ENCODE results near the gene PDZD7.
A peak's percentile ranks its signal among the peaks of the same experiment; 100 is the strongest.

The PDZD7 gene

DNA sequence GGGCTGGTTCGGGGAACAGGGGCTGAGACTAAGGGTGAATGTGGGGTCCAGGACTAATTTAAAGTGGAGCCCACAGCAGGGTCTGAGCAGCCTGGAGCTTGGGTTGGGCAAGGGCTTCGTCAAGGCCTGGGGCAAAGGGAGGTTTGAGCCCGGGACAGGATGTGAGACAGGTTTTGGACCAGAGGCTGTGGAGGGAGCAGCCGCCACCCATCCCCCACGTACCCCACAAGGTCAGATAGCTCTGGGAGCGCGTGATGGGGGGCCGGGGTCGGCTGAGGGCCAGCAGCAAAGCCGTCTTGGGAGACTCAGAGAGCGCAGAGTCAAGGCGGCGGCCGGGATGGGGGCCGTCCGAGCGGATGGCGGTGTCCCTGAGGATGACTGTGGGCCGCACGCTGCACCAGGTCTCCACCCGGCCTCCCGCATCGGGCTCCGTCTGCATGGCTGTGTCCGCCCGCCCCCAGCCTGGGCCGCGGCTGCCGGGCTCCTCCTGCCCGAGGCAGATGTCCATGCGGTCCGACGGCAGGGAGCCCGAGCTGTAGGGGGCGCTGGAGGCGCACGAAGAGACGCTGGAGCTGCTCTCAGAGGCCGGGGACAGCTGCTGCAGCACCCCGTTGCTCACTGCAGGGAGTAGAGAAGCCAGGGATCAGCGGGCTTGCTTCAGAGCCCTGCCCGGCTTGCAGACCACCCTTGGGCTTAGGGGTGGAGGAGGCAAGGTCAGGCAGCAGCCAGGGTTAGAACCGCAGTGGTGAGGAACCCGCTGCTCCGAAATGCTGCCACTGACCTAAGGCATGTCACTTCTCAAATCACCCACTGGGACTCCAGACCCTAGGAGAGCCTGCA lies 12.1 kb downstream of the PDZD7 start:
- DNase-seq (ENCODE audit: low spot score) = peak; percentile 79

DNA sequence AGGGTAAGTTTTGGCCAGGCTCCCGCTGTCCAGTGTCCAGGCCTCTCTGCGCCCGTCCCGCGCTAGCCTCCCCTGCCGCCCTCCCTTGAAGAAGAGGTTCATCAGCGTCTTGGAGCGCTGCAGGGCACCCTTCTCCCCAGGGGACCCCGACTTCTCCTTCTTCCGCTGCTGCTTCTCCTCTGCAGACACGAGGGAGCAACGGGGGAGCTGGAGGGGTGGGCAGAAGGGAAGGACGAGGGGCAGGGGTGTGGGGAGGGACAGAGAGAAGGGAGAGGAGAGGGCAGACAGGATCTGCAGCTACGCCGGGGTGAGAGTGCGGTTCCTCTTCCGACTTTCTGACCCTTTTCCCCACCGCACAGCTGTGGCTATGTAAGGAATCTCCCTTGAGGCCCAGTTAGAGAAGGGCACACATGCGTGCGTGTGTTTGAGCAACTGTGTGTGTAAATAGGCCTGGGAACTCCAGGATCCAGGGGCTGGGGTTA lies 12.8 kb downstream of the PDZD7 start:
- DNase-seq (ENCODE audit: low spot score) = no peak

DNA sequence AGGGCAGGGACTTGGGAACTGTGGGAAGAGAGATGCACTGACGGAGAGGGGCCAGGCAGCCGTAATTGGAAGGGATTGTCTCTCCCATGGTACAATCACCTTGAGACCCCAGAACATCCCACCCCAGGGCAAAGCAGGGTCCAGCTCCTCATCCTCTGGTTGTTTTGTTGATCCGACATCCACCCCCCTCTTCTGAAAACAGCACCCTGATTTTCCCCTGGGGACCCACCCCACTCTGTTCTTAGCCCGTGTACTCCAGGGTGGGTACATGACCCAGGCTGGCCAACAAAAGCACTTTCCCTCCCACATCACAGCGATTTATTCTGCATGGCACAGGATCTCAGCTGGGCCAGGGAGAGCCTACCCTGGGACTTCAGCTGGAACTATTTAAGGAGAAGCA lies 14.1 kb downstream of the PDZD7 start:
- no peak for DNase-seq (ENCODE audit: low spot score)

DNA sequence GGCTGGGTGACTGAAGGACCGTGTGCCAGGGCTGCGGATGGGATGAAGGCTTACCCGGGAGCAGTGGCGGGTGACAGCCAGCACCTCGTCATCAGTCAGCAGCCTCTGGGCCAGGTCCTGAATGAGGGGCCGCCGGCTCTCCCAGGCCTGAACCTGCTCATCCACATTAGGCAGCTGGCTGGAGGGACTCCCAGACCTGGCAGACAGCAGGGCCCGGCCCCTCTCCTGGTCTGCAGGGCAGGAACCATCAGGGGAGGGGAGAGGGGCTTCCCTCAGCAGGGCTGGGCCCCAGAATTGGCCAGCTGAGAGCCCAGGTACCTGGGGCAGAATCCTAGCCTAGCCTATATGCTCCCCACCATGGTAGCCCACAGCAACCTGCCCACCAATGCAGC lies 15.4 kb downstream of the PDZD7 start:
- no peak for DNase-seq (ENCODE audit: low spot score)

DNA sequence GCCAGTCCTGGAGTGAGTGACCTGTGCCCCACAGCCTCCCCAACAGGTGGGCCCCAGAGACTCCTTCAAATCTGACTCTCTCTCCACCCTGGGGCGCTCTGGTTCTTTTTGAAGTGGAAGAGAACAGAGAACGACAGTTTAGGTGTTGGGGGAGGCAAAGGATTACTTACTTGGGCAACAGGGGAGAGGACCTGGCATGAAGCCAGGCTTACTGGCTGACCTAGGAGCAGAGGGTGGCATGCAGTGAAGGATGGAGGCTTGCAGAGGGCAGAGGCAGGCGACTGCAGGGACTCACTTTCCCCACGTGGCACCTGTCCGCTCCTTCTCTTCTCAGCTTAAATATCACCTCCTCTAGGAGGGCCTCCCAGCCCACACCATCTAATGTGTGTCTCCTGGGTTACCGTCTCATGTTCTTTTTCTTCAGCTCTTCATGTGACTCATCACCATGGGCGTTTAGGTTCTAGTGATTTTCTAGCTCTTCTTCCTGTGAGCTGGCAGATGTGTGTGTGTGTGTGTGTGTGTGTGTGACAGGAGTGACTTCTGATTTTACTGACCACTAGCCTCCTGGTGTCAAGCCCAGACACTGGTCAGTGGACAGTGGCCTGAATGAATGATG lies 15.9 kb downstream of the PDZD7 start:
- DNase-seq (ENCODE audit: low spot score) = no peak

DNA sequence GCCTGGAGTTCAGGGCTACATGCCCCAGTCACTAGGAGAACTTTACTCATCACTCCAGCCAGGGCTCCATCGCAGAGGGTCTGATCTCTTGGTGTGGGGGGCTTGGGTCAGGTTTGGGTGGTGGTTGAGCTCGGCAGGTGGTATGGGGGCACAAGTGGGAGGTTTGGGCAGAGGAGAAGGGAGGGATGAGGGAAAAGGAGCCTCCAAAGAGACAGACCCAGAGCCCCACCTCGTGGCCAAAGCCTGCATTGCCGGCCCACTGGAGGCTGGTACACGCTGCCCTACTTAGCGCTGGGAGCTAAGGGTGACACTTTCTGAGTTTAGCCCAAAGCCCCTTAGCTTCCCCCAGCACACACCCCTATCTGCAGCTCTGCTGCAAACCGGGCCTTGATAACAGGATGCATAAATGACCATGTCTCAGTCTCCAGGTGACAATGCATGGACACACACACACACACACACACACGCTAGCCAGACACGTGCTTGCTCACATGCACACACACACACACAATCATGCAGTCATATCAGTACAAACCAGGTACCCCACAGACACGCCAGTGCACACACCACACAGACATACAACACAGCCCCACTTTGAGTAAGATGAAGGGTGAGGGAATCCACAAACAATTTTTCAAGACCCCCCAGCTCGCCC lies 16.6 kb downstream of the PDZD7 start:
- peak; percentile 81 for DNase-seq (ENCODE audit: low spot score)

DNA sequence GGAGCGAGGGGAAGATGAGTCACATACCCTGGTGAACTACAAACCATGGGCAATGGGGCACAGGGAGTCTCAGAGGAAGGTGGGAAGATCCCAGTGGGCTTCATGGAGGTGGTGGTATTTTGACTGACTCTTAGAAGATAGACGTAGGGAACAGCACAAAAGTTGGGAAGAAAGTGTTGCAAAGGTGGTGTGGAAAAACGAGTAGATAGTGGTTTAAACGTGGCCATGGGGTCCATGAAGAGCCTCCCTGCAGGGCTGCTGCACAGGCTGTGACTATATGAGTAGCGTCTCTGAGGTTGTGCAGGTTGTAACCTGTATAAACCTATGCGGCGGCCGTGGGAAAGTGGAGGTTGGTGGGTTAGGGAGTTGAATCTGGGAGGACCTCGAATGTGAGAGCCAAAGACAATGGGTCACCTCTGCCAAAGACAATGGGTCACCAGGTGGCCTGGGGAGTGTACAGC lies 17.5 kb downstream of the PDZD7 start:
- DNase-seq (ENCODE audit: low spot score) = no peak

DNA sequence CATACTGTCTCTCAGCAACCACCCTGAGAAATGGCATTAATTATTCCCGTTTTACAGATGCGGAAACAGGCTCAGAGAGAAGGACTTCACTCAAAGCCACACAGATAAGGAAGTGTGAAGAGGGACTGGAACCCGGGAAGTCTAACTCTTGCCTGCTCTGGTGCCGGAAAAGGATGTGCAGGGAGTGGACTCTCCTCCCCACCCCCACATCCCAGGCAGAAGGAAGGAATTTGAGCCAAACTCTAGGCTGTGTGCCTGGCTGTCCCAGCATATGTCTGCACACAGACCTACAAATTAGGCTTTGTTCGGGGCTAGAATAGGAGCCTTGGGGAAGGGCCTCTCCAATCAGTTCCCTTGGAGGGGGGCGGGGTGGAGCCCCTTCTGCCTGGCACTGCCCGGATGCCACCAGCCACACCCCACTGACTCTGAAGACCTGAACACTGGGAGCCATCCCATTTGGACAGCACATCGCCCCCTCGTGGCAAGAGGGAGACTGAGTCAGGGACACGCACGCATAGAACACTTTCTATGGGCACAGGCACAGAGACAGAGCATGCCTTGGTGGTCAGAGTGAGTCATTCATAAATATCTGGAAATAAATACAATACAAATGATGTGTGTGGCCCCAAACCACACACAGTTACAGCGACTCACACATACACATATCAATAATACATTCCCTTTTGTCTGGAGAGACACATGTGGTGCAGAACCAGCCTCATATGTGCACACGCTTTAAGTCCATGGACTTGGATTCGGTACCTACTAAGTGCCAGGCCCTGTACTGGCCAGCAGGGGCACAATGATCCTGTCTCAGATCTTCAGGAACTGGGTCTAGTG lies 18.2 kb downstream of the PDZD7 start:
- DNase-seq (ENCODE audit: low spot score) = peak; percentile 99

DNA sequence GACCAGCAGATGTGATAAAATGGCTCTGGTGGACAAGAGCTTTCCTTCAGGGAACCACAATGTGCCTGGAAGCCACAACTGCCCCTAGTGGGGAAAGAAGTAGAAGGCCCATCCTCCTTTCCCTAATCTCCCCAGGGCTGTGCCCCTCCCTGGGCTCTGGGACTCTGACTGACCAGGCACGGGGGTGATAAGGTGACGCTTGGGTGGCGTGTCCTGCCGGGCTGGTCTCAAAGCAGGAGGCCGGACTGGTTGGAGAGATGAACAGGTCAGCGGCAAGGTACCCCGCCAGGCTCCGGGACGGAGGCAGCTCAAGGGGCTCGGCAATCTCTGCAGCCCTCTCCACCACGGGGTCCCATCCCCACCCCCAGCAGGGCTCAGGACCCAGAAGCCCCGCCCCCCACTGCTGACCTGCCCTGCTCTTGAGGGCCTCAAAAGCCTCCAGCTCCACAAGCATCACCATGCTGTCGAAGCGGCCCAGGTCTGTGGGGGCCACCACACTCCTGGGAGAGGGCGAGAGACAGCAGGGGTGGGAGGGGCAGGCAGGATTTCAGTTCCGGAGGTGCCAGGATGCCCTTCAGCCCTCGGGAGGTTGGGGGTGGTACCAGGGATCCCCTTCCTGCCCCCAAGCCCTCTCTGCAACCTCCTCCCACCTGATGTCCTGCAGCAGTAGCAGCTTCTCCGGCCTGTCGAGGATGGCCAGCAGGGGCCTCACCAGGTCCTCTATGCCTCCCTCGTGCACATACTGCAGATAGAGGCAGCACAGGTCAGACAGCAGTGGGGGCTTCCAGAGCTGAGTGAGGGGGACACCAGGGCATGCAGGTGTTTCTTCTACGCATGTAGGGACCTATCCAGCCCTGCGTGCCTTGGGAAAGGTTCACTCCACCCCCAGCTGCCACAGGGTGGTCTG lies 19.2 kb downstream of the PDZD7 start:
- DNase-seq (ENCODE audit: low spot score) = peak; percentile 47

DNA sequence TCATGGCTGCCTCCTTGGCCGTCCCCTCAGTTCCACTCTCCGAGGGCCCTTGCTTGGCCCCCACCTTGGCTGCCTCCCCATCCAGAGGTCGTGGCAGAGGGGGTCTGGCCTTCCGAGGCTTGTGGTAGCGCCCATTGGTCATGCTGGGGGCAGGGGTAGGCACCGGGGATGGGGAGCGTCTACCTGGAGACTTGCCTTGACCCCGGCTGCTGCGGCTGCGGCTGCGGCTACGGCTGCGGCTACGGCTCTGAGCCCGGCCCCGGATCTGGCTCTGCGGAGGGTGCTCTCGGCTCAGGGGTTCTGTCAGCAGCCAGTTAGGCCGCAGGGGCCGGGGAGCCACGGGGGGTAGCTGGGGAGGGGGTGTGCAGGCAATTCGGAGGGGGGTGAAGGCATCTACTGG lies 20.6 kb downstream of the PDZD7 start:
- no peak for DNase-seq (ENCODE audit: low spot score)

DNA sequence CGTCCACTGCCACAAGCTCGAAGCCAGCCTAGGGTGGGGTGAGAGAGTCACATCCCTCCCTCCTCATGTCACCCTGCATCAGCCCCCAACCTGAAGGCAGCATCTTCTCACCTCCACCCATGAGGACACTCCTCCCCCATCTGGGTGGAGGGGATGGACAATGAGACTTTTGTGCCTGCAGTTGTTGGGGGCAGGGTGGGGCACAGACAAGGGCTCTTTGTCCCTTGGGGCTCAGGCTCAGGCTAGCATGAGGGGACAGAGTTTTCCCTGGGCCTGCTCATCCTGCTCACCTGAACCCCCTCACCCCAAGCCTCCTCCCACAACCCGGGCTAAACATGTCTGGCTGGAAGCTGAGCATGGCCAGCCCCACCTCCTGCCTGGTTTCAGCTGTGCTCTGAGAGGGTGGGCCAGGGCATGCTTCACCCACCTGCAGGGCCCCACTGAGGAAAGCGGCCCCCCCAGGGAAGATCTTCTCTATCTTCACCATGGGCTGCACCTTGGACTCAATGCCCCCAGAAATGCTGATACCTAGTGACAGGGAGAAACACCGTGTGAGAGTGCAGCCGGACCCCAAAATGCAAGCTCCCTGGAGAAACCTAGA lies 22.0 kb downstream of the PDZD7 start:
- peak; percentile 94 for DNase-seq (ENCODE audit: low spot score)

DNA sequence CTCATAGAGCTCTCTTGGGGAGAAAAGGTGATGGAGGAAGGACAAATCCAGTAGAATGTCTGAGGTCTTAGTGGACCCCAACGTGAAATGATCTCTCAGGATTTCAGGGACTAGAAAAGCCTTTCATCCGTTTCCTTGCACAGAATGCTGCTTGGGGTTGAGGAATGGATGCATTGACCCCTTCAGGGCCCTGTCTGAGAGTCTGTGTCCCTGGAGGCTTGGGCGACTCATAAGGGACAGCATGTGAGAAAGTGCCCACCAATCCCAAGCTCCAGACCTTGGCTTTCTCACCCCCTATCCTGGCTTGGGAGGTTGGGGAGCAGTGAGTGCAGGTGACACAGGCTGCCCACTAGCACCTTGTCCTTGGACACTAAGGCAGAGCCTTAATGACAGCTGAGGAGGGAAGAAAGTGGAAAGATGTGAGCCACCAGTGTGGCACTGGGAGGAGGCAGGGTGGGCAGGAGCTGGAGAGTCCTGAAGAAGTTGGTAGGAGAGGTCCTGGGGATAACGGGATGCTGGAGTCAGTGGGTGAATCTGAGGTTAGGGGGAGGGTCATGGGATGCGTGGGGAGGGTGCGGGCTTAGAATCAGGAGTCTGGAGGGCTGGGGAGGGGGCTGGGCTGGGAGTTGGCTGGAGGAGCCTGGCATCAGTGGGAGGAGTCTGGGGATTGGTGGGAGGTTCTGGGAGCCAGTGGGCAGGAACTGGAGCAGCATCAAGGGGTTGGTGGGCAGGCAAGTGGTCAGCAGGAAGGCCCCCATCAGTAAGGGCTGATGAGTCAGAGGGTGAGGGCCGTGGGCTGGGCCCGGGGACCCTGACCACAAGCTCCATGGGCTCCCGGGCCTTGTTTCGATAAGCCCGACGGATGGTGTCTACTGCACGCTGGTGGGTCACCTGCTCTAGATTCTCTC lies 22.8 kb downstream of the PDZD7 start:
- peak; percentile 87 for DNase-seq (ENCODE audit: low spot score)

DNA sequence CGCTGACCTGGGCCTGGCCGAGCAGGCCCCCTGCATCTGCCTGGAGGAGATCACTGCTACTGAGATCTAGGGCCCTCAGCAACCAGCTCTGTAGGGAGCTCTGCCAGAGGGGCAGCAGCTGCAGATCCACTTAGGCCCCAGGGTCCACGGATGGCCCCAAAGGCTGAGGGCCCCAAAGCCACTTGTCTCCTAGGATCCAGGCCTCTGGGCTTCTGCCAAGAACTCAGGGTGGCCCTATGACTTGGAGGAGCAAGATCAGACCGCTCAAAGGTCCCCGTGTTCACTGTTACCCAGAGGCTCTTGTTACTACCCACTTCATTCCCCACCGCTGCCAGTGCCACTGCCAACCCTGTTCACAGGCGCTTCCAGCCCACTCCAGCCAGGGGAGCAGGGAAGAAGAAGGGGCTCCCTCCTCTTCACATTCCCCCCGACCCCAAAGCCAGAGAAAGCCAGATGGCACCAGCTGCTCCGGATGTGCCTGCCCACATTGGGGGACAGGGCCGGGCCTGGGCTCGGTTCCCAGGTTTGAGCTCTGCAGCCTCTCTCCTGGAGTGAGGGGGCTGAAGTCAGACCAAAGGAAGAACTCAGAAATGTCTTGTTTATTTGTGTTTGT lies 23.7 kb downstream of the PDZD7 start:
- DNase-seq (ENCODE audit: low spot score) = peak; percentile 49

DNA sequence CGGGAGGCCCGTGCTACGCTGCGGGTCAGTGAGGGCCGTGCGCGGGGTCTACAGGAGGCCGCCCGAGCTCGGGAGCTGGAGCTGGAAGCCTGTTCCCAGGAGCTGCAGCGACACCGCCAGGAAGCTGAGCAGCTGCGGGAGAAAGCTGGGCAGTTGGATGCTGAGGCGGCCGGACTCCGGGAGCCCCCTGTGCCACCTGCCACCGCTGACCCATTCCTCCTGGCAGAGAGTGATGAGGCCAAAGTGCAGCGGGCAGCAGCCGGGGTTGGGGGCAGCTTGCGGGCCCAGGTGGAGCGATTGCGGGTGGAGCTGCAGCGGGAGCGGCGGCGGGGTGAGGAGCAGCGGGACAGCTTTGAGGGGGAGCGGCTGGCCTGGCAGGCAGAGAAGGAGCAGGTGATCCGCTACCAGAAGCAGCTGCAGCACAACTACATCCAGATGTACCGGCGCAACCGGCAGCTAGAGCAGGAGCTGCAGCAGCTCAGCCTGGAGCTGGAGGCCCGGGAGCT lies 24.3 kb downstream of the PDZD7 start:
- peak; percentile 65 for DNase-seq (ENCODE audit: low spot score)

DNA sequence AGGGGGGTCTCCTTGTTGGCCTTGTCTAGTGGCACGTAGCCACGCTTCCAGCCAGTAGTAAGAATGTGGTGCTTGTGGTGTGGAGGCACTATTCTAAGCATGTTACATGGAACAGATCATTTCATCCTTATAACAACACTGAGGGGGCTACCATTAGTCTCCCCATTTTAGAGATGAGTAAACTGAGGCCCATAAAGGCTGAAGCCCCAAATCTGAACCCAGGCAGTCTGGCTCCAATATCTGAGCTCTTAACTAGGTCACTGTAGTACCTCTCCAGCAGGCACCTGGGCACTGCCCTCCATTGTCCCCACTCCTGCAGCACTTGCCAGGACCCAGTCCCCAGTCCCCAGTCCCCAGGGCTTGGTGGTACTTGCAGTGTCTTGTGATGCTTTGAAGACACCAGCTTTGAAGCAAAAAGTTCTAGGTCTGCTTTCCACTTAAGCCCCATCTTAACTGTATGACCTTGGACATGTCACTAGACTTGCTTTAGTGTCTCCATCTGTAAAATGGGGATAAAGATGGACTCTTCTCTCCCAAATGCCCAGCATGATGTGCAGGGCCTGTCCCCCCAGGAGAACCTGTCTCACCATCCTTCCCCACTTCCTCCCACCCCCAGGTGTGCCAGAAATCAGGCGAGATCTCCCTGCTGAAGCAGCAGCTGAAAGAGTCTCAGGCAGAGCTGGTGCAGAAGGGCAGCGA lies 24.9 kb downstream of the PDZD7 start:
- no peak for DNase-seq (ENCODE audit: low spot score)

DNA sequence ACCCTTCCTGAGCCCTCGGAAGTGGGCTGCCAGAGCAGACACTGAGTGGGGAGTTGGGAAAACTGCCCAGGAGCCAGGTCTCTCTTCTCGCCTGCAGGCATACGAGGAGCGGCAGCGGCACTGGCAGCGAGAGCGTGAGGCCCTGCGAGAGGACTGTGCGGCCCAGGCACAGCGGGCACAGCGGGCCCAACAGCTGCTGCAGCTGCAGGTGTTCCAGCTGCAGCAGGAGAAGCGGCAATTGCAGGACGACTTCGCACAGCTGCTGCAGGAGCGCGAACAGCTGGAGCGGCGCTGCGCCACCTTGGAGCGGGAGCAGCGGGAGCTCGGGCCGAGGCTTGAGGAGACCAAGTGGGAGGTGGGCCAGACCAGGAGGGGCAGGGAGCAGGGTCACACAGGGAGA lies 25.6 kb downstream of the PDZD7 start:
- DNase-seq (ENCODE audit: low spot score) = no peak

DNA sequence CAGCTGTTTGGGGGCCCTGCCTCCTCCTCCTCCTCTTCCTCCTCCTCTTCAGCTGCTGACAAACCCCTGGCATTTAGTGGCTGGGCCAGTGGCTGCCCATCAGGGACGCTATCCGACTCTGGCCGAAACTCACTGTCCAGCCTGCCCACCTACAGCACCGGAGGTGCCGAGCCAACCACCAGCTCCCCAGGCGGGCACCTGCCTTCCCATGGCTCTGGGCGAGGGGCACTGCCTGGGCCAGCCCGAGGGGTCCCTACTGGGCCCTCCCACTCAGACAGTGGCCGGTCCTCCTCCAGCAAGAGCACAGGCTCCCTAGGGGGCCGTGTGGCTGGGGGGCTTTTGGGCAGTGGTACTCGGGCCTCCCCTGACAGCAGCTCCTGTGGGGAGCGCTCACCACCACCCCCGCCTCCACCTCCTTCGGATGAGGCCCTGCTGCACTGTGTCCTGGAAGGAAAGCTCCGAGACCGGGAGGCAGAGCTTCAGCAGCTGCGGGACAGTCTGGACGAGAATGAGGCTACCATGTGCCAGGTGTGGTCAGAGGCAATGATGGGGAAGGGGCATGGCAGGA lies 27.2 kb downstream of the PDZD7 start:
- DNase-seq (ENCODE audit: low spot score) = no peak

DNA sequence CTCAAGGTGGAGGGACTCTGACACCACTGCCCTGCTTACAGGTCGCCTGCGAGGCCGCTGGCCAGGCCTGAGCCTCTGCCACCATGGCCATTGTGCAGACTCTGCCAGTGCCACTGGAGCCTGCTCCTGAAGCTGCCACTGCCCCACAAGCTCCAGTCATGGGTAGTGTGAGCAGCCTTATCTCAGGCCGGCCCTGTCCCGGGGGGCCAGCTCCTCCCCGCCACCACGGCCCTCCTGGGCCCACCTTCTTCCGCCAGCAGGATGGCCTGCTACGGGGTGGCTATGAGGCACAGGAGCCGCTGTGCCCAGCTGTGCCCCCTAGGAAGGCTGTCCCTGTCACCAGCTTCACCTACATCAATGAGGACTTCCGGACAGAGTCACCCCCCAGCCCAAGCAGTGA lies 28.5 kb downstream of the PDZD7 start:
- DNase-seq (ENCODE audit: low spot score) = no peak
